NCI-H2196 treated with DMSO at 0.1 percent for 48 hours (cell line): ENCODE data around the gene CDCA5.

Experiments
- DNase-seq: peaks from one replicate; lab custom pipeline; 2025; ENCODE audit not compliant: unreplicated experiment; lab: John Stamatoyannopoulos, UW

CDCA5 gene, protein sequence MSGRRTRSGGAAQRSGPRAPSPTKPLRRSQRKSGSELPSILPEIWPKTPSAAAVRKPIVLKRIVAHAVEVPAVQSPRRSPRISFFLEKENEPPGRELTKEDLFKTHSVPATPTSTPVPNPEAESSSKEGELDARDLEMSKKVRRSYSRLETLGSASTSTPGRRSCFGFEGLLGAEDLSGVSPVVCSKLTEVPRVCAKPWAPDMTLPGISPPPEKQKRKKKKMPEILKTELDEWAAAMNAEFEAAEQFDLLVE

DNA sequence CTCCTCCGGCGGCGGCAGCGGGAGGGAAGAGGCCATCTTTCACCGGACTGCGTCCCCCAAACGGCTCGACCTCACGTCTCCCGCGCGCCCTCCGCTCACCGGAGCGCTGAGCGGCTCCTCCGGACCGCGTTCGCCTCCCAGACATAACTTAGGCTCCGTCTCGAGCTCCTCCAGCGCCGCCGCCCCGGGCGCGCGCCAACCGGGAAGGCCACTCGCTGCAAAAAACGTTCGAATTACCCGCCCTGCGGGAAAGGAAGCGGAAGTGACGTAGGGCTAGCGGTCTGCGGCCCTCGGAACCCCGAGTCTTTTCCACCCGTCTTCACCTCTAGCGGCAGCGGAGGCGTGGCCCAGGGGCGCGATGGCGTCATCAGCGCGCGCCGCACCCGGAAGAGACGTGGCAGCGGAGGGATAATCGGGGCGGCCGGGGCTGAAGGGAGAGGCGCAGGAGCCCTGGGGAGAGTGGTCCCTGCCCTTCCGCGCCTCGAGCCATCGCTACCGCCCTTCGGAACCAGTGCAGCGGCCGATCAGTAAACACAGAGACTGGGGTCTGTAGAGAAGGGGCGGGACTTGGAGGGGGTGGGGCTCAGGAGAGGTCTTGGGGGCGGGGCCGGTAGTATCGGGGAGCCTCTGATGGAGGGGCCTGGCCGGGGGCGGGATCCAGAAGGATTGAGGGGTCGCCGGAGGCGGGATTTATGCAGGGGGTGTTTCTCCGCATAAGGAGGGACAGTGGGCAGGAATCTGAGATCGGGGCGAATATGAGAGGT, at the start of gene CDCA5, which contains the start of gene ZFPL1:
TSS of gene CDCA5 (minus strand) at position 207 of the 764 bp plus-strand sequence. CDS start at position 145, 62 bp downstream.
TSS of gene ZFPL1 (plus strand) at position 389 of the 764 bp plus-strand sequence. CDS start 477 bp downstream, outside the sequence.
- DNase-seq, result peak; percentile 93

DNA sequence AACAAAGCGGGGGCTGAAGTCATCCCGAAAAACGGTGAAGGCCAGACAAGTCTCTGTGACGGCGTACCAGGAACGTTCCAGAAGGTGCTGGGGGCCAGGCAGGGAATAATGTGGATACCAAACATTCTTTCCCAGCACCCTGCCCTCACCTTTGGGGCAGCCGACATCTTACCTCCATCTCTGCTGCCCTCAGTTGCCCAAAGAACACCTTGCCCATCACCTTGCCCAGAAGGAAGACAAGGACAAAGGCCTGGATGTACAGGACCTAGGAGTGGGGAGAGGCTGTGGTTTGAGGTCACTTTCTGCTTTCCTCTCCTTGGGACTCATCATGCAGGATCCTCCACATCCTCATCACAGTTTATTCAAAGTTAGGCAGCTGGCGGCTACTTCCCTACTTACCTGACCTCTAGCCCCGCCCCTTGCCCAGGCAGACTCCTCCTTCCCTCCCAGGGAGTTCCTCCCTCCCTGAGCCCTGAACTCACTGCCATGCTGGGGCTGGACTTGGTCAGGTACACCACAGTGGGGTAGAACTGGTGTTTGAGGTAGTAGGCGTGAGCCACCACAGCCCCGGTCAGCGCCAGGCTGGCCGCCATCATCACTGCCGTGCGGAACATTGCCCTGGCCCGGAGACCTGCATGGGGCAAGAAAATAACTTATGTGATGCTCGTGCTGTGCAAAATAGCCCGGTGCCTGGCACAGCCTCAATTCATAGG, 49.3 kb upstream of the CDCA5 start:
- DNase-seq, result peak; percentile 34

DNA sequence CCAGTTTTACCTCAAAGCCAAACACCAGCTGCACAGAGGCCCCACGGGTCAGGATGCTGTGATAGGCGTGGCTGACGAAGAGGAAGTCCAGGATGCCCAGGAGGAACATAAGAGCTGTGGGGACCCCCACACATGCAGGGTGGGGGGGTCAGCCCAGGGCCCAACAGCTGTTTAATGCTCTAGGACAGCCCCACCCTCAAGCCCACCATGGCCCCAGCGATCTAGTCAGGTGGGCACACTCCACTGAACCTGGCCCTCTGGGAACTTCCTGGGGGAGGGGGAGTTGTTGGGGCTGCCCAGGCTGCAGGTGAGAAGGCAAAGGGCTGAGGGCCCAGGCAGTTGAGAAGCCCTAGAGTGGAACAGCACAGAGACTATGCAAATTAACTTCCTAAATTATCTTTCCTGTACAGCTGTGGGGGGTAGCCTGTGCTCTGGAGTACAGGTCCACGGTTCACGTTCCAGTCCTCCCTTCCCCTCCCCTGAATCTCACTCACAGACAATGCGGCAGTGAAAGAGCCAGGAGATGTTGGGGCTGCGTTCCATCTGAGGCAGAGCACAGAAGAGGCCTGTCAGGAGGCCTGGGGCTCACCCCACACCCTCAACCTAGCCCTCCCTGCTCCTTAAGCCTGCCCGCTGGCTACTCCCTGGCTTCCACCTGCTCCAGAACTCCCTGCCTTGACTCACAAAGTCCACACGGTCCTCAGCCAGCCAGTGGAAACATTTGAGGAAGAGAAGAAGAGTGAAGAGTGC, 48.6 kb upstream of the CDCA5 start:
- no peak for DNase-seq

DNA sequence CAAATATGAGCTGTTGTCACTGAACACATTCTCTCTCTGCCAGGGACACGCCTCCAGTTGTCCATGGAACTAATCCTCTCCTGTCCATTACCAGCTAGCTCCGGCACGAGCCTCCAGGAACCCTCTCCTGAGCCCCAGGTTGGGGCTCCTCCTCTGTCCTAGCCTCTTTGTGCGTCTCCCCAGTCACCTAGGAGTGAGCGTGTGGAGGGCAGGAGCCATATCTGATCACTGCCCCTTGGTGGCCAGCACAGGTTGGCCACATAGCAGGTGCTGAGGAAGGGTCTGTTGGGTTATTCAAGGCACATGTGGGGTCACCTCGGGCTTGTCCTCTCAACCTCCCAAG, 48.0 kb upstream of the CDCA5 start:
- DNase-seq, result no peak

DNA sequence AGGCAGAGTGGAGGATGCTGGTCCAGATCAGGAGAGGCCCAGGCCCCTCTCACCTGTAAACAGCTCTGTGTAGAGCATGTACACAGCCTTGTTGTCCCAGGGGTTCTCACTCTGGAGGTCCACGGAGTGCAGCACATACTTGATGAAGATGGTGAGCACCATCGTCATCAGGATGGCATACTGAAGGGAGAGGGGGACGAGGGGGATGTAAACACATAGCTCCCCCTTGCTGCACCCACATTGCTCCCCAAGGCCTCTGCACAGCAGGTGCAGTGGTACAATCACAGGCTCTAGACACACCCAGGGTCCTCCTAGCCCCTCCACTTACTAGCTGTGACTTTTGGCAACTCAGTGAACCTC, 47.6 kb upstream of the CDCA5 start:
- no peak for DNase-seq

DNA sequence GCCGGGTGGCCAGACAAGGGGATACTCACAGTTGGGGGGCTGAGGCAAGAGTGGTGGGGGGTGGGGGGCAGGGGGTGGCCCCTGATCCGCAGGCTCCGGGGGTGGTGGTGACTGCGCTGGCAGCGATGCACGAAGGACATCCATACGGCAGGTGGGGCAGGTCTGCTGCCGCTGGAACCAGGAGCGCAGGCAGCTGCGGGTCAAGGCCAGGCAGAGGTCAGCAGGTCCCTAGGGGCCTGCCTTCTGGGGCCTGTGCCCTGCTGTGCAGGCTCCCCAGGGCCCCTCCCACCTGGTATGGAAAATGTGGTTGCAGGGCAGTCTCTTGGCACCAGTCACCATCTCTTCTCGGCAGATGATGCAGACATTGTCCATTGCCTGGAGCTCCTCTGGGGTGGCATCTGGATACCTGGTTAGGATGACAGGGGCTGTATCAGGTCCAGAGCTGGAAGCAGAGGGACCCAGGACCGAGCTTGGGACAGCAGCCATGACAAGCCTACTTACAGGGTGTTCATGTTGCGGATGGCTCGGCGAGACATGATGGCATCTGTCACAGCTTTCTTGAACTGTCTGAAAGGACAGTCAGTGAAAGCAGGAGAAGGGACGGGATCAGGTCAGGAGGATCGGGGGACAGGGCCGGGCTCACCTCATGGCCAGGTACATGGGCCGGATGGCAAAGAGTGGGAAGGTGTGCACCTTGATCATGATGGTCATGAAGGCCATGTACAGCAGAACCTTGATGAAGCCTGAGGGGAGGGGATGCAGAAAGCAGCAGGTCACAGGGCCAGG, 47.0 kb upstream of the CDCA5 start:
- DNase-seq, result no peak

DNA sequence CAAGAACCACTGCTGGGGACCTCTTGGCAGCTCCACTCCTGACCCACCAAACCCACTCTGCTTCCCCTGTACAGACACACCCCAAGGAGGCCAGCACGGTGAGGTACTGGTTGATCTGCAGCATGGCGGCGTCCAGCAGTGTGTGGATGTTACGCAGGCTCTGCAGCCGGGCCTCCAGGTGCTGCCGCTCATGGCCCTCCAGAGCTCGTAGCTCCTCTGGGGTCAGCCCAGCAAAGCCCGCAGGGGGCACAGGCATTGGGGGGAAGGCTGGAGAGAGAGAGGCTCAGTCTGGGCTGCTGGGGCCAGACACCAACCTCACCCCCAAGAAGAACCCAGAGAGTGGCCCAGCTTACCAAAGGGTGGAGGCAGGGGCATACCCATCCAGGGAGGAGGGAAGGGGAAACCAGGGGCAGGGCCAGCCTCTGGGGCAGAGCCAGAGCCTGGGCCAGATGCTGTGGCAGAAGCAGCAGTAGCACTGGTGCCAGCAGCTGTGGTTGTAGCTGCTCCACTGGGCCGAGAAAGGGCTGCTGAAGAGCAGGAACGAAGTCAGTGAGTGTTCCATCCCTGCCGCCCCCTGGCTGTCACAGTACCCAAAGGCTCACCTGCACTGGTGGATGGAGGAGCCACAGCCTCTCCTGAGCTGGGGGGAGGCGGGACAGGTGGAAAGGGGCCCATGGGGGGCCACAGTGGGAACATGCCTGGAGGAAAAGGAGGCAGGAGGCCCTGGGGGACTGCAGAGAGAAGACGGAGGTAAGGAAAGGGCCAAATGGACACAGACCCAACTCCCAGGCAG, 46.0 kb upstream of the CDCA5 start:
- no peak for DNase-seq

DNA sequence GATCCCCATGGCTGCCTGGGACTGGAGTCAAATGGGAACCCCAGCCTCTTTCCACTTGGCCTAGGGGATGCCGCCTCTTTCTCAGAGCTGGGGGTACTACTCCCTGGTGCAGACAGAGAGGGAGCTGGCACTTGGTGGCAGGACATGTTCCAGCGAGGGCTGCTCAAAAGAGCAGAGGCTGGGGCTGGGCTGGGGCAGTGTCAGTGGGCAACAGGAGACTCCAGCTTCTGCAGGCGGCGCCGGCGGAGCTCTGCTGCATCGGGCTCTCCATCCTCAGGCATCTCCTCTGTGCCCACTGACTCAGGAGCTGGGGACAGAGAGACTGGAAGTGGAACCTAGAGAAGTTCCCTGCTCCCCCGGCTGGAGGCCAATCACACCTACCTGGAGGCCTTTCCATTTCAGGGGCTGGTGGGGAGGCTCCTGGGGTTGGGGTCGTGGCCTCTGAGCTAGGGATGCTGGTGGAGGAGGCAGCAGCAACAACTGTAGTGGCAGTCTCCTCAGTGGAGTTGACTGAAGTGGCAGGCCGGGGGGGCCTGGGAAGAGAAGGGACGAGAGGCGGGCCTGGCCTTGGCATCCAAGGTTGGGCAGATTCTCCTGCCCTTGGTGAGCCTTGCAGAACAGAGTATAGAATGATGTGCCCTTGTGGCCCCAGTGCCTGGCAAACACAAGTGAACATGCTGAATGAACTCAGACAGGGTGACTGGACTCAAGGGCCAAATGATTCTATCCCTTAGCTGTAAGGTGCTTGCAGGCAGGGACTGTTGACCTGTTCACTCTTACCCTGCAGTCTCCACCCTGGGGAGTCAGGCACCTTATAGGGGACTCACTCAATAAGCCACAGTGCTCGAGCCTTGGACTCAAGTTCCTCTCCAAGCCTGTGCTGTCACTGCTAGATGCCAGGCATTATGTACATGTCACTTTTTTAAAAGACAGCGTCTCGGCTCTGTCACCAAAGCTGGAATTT, 44.6 kb upstream of the CDCA5 start:
- no peak for DNase-seq

DNA sequence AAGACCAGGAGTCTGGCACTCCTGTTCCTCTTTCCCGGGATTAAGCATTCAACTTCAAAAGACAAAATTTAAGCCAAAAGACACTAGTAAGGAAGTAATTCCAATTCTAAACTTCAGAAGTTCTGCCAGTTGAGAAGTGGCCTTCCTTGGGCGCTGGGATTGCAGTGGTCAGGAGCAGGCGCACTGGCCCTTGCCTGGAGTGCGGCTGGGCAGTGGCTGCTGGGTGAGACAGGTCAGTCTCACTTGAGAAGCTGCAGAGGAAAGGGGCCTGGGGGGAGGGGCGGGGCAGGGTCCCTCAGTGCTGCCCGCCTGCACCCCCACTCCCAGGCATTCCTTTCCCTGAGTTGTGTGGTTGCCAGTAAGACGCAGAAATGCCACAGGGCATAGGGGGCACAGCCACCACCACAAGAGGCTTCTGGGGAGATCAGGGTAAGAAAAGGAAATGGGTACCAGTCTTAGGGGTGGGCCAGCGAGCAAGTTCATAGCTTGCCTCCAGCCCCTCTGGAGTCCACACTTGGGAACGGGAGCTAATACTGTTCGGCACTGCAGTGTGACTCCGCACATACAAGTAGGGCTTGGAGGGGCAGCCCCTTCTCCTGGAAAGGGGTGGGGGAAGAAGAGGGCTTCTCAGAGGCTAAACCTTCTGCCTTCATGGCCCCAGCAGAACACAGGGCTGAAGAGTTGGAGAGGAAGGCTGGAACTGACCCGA, 43.8 kb upstream of the CDCA5 start:
- no peak for DNase-seq

DNA sequence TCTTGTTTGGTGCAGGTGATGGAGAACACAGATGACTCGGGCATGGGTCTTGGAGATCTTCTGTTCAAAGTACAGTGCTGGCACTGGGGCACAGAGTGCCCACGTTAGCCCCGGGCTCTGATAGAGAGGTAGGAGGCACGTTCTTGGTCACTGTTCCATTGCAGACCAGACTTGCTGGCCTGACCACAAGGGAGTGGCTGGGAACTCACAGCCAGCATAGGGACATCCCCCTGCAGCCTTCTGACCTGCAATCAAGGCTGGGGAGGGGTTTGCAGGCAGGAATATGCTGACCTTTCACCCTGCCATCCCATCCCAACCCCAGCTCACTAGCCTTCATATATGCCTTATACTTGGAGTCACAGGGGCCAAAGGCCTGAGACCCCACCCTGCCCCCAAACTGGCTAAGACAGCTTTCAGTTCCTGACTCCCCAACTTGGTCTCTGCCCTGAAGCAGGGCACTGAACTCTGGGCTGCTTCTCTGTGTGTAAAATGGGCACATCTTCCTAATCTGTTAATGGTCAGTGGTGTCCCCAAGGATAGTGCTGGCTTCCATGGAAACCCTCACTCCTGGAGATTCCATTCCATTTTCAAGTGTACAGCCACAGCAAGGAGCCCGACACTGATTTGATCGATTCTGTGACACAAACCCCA, 42.9 kb upstream of the CDCA5 start:
- DNase-seq, result no peak

DNA sequence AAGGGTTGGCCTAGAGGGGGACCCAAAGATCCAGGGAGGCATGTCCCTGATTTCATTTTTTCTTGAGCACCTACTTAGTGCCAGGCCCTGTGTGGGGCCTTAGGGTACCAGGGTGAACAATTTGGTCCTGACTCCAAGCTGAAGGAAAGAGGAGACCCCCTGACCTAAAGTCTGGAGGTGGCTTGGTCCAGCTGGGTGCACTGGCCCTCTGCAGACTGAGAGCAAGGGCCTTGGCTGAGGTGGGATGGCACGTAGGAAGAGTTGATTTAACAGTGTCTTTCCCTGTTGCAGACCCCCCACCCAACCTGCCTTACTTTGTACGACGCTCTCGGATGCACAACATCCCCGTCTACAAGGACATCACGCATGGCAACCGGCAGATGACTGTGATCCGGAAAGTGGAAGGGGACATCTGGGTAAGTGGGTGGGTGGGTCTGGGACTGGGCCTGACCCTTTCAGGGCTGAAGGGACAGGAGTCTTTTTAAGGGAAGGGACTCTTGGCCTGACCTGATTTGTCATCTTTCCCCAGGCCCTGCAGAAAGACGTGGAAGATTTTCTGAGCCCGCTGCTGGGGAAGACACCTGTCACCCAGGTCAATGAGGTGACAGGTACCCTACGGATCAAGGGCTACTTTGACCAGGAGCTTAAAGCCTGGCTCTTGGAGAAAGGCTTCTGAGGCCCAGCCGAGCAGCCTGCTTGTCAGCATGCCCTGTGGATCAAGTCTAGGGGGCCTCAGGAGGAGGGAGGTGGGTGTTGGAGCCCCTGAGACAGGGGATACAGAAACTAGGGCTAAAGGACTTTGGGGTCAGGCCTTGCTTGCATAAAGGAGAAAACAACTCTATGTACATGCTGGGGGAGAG, 41.6 kb upstream of the CDCA5 start:
- no peak for DNase-seq

DNA sequence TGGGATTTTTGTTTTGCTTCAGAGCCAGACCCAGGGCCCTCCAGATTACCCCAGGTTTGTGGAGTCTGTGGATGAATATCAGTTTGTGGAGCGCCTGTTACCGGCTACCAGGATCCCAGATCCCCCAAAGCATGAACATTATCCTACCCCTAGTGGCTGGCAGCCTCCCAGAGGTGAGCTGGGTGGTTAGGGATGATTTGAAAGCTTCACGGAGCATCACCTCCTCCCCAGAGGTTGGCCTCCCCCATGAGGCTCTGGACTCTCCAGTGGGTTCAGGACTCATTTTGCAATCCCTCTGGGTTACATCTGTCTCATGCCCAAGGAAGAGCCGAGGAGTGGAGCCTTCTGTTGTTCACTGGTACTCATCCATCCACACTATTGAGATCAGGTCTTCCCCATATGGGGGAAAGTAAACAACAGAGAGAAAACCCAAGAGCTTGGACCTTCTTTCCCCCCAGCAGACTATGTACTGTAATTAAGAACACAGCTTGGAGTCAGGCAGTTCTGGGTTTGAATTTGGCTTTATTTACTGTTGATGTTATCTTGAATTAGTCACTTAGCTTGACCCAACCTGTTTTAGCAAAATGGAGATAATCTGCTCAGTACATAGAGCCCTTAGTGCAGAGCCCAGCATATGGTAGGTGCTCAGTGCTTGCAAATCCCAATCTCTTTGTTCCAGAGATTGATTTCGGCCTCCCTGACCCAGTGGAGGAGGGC, 40.8 kb upstream of the CDCA5 start:
- DNase-seq, result no peak

DNA sequence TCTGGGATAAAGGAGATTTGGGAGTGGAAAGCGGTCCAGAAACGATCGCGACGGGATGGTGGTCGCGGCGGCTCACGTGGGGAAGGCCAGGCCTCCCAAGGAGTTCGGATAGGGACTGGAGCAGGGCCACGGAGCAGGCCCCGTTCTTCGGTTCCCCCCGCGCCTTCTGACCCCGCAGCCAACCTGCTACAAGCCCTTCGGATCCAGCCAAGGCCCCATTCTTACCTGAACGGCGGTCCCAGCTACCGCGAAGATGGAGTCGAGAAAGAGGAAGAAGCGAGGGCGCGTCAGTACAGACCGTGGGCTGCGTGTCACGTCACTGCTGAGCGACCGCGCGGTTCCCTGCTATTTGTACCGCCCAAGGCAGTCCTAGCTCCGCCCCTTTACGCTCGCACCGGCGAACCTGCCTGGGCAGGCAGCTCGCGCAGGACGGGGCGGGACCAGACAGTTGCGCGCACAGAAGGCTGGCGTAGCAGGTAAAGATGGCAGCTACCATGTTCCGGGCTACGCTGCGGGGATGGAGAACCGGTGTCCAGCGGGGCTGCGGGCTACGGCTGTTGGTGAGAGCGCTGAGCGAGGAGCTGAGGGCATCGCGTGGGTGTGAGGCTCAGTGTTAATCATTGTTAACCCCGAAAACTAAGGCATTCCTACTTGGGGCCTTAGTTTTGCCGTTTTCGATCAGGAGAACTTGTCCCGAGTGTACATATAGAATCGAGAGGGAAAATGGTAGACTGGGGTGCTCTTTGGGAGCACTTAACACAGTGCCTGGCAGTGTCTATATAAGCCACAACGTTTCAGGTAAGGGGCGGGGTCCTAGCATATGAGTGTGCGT, 38.2 kb upstream of the CDCA5 start, which contains the start of the genes FAU and MRPL49:
TSS of gene FAU (minus strand) at position 270 of the 832 bp plus-strand sequence. CDS start 321 bp downstream, outside the sequence.
TSS of gene MRPL49 (plus strand) at position 457 of the 832 bp plus-strand sequence. CDS start at position 483, 26 bp downstream.
- peak; percentile 96 for DNase-seq

DNA sequence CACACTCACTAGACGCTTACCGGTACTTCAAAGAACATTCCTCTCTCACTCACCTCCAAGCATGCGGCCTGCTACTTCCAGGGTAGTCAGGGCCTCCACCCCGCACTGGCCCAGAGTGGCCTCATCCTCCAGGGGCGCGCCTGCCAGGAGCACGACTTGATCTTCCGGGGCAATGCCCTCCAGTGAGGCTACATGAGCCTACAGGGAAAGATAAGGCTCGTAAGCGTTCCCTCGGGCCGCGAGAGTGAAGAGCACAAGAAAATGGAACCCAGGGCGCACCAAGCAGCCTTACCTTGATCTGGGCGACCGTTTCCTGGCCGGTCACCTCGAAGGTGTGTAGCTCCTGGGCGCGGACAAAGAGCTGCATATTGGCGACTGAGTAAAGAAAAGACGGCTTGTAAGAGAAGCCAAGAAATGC, 37.6 kb upstream of the CDCA5 start:
- no peak for DNase-seq

DNA sequence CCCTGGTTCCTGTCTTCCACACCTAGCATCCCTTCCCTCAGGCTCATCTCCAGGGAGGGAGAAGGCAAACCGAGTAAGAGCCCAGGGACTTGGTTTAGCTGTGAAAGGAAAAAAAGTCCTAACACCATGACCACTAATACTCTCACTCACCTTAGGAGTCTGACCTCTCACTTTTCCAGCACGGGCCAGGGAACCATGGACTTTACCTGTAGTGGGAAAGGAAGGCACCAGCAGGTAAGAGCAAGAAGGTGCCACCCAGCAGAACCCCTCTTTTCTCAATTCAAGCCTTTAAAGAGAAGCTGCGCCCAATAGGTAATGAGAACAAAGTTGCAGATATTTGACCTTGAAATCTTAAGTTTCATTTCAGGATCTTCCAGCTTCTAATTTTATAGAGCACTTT, 37.0 kb upstream of the CDCA5 start:
- DNase-seq, result no peak
